Measurements from ENCODE around the gene NSMCE1.

NSMCE1 gene

GRCh38 chr16:27239026-27239425 is 29.5 kb downstream of the NSMCE1 start:
- H3K4me2 ChIP-seq (ENCODE audit: low read length), result no peak overlapping the region
- H2AK5ac ChIP-seq (ENCODE audit: low read length), result no peak overlapping the region
- H3K4ac ChIP-seq (ENCODE audit: low read depth, low read length), result no peak overlapping the region
- no peak overlapping the region for H3K9ac ChIP-seq (ENCODE audit: low read length)
- H3K4me3 ChIP-seq (ENCODE audit: low read depth, low read length), result no peak overlapping the region
- H4K91ac ChIP-seq (ENCODE audit: low read depth, low read length), result no peak overlapping the region
- H3K79me1 ChIP-seq (ENCODE audit: low read length), result peaks cover 4% of the 10 kb centered on the region
- H3K23ac ChIP-seq (ENCODE audit: low read length), result no peak overlapping the region
- DNase-seq, result no peak
- WGBS (ENCODE audit: extremely low coverage, insufficient coverage, insufficient read length), result no CpG with 5 or more reads among the region's 5 CpGs
- no peak overlapping the region for H4K12ac ChIP-seq (ENCODE audit: low read depth, low read length)
- H3K27me3 ChIP-seq (ENCODE audit: insufficient read depth, low read length), result no peaks in the 10 kb centered on the region
- no peaks in the 10 kb centered on the region for H3K36me3 ChIP-seq (ENCODE audit: control insufficient read depth in 1 of 2, insufficient read depth in 2 of 2, low read length in 2 of 2)
- H3K9me3 ChIP-seq (ENCODE audit: insufficient read depth, low read depth, low read length), result peaks cover 3% of the 10 kb centered on the region
- no peak overlapping the region for H2AFZ ChIP-seq (ENCODE audit: insufficient read depth, low read length, poor library complexity)
- no peak overlapping the region for H4K8ac ChIP-seq (ENCODE audit: low read depth, low read length)
- no peak overlapping the region for H3K18ac ChIP-seq (ENCODE audit: low read length)
- H3K4me1 ChIP-seq (ENCODE audit: control insufficient read depth in 1 of 2, insufficient read depth in 2 of 2, low read length in 2 of 2), result peaks cover 16 to 22% of the 10 kb centered on the region in 2 experiments
- H2BK12ac ChIP-seq (ENCODE audit: low read length), result no peak overlapping the region
- no peak overlapping the region for H2BK120ac ChIP-seq (ENCODE audit: insufficient read depth, low read length, poor library complexity)
- H2BK5ac ChIP-seq (ENCODE audit: low read depth, low read length, poor library complexity), result no peak overlapping the region
- no peaks in the 10 kb centered on the region for H3K79me2 ChIP-seq (ENCODE audit: control insufficient read depth, insufficient read depth, low read length, poor library complexity)
- H3K14ac ChIP-seq (ENCODE audit: low read length), result no peak overlapping the region
- no peak overlapping the region for H3K27ac ChIP-seq (ENCODE audit: low read depth, low read length)

GRCh38 chr16:27238591-27238990 is 30.0 kb downstream of the NSMCE1 start:
- no peak overlapping the region for H2BK5ac ChIP-seq (ENCODE audit: low read depth, low read length, poor library complexity)
- no peak overlapping the region for H3K27ac ChIP-seq (ENCODE audit: low read depth, low read length)
- peaks cover 3% of the 10 kb centered on the region for H3K9me3 ChIP-seq (ENCODE audit: insufficient read depth, low read depth, low read length)
- H2AK5ac ChIP-seq (ENCODE audit: low read length), result no peak overlapping the region
- H3K36me3 ChIP-seq (ENCODE audit: control insufficient read depth in 1 of 2, insufficient read depth in 2 of 2, low read length in 2 of 2), result no peaks in the 10 kb centered on the region
- no peak overlapping the region for H3K18ac ChIP-seq (ENCODE audit: low read length)
- DNase-seq, result no peak
- H3K79me1 ChIP-seq (ENCODE audit: low read length), result peaks cover 4% of the 10 kb centered on the region
- no peak overlapping the region for H3K4ac ChIP-seq (ENCODE audit: low read depth, low read length)
- H2BK12ac ChIP-seq (ENCODE audit: low read length), result no peak overlapping the region
- H2AFZ ChIP-seq (ENCODE audit: insufficient read depth, low read length, poor library complexity), result no peak overlapping the region
- no peaks in the 10 kb centered on the region for H3K79me2 ChIP-seq (ENCODE audit: control insufficient read depth, insufficient read depth, low read length, poor library complexity)
- no peak overlapping the region for H3K4me2 ChIP-seq (ENCODE audit: low read length)
- H3K14ac ChIP-seq (ENCODE audit: low read length), result no peak overlapping the region
- no CpG with 5 or more reads among the region's 2 CpGs for WGBS (ENCODE audit: extremely low coverage, insufficient coverage, insufficient read length)
- H4K91ac ChIP-seq (ENCODE audit: low read depth, low read length), result no peak overlapping the region
- H3K9ac ChIP-seq (ENCODE audit: low read length), result no peak overlapping the region
- no peaks in the 10 kb centered on the region for H3K27me3 ChIP-seq (ENCODE audit: insufficient read depth, low read length)
- no peak overlapping the region for H4K12ac ChIP-seq (ENCODE audit: low read depth, low read length)
- H3K4me3 ChIP-seq (ENCODE audit: low read depth, low read length), result no peak overlapping the region
- no peak overlapping the region for H2BK120ac ChIP-seq (ENCODE audit: insufficient read depth, low read length, poor library complexity)
- H3K23ac ChIP-seq (ENCODE audit: low read length), result no peak overlapping the region
- H3K4me1 ChIP-seq (ENCODE audit: control insufficient read depth in 1 of 2, insufficient read depth in 2 of 2, low read length in 2 of 2), result peaks cover 16 to 22% of the 10 kb centered on the region in 2 experiments
- no peak overlapping the region for H4K8ac ChIP-seq (ENCODE audit: low read depth, low read length)

GRCh38 chr16:27238016-27238587 is 30.5 kb downstream of the NSMCE1 start:
- H3K14ac ChIP-seq (ENCODE audit: low read length), result no peak overlapping the region
- H2BK5ac ChIP-seq (ENCODE audit: low read depth, low read length, poor library complexity), result no peak overlapping the region
- H3K4me2 ChIP-seq (ENCODE audit: low read length), result no peak overlapping the region
- H4K91ac ChIP-seq (ENCODE audit: low read depth, low read length), result no peak overlapping the region
- H3K79me2 ChIP-seq (ENCODE audit: control insufficient read depth, insufficient read depth, low read length, poor library complexity), result no peaks in the 10 kb centered on the region
- no peak overlapping the region for H2AFZ ChIP-seq (ENCODE audit: insufficient read depth, low read length, poor library complexity)
- no peak overlapping the region for H3K18ac ChIP-seq (ENCODE audit: low read length)
- no peak overlapping the region for H2BK120ac ChIP-seq (ENCODE audit: insufficient read depth, low read length, poor library complexity)
- H3K9me3 ChIP-seq (ENCODE audit: insufficient read depth, low read depth, low read length), result peaks cover 3% of the 10 kb centered on the region
- no peak for DNase-seq
- H4K8ac ChIP-seq (ENCODE audit: low read depth, low read length), result no peak overlapping the region
- H3K4me3 ChIP-seq (ENCODE audit: low read depth, low read length), result no peak overlapping the region
- no peak overlapping the region for H3K23ac ChIP-seq (ENCODE audit: low read length)
- H3K4ac ChIP-seq (ENCODE audit: low read depth, low read length), result no peak overlapping the region
- H2BK12ac ChIP-seq (ENCODE audit: low read length), result no peak overlapping the region
- H3K27me3 ChIP-seq (ENCODE audit: insufficient read depth, low read length), result no peaks in the 10 kb centered on the region
- no CpG with 5 or more reads among the region's 16 CpGs for WGBS (ENCODE audit: extremely low coverage, insufficient coverage, insufficient read length)
- peaks cover 4% of the 10 kb centered on the region for H3K79me1 ChIP-seq (ENCODE audit: low read length)
- H3K9ac ChIP-seq (ENCODE audit: low read length), result no peak overlapping the region
- H4K12ac ChIP-seq (ENCODE audit: low read depth, low read length), result no peak overlapping the region
- no peak overlapping the region for H3K27ac ChIP-seq (ENCODE audit: low read depth, low read length)
- H2AK5ac ChIP-seq (ENCODE audit: low read length), result no peak overlapping the region
- peaks cover 16 to 19% of the 10 kb centered on the region in 2 experiments for H3K4me1 ChIP-seq (ENCODE audit: control insufficient read depth in 1 of 2, insufficient read depth in 2 of 2, low read length in 2 of 2)
- H3K36me3 ChIP-seq (ENCODE audit: control insufficient read depth in 1 of 2, insufficient read depth in 2 of 2, low read length in 2 of 2), result no peaks in the 10 kb centered on the region

DNA sequence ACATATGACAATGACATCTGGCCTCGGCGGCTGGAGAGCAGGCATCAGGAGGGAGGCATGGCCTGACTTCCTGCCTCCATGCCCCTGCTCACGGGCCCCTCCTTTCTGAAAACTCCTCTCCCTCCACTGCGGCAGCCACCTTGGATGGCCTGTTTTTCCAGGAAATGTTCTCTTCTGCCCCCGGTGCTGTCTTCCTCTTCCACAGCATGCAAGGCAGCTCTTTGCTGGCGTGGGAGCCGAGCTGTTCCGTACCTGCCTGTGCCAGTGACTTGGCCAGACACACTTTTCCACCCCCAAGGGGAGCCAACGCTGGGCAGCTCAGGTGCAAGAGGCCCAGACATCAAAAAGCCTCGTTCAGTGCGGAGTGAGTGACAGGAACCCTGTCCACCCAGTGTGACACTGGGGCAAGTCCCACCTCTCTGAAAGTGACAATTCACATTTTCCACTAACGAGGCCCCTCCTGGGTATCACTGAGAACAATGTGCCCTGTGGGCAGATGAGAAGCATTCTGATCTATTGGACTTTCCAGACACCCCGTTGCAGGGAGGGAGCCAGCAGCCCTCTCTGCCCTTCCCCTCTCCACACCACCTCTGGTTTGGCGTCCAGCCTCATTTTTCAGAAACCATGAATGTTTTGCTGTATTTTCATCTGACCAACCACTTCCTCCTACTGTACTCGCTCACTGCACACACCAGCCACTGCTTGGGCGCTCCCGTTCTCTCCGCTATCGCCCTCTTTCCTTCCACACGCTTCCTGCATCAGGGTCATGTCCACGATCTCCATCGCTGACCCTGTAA is 31.2 kb downstream of the NSMCE1 start:
- Histone ChIP-seq H2BK12ac (ENCODE audit: low read length) (peak overlapping the region; percentile 33), H3K4me2 (ENCODE audit: low read length) (no peak overlapping the region), H3K23ac (ENCODE audit: low read length) (no peak overlapping the region), H4K8ac (ENCODE audit: low read depth, low read length) (peak overlapping the region; percentile 36), H4K12ac (ENCODE audit: low read depth, low read length) (peak overlapping the region; percentile 20), H3K4ac (ENCODE audit: low read depth, low read length) (no peak overlapping the region), H3K4me1 (ENCODE audit: control insufficient read depth in 1 of 2, insufficient read depth in 2 of 2, low read length in 2 of 2) (peaks cover 13 to 19% of the 10 kb centered on the region in 2 experiments), H3K27me3 (ENCODE audit: insufficient read depth, low read length) (no peaks in the 10 kb centered on the region), H2BK120ac (ENCODE audit: insufficient read depth, low read length, poor library complexity) (no peak overlapping the region), H2BK5ac (ENCODE audit: low read depth, low read length, poor library complexity) (no peak overlapping the region), H2AFZ (ENCODE audit: insufficient read depth, low read length, poor library complexity) (no peak overlapping the region), H3K18ac (ENCODE audit: low read length) (no peak overlapping the region), H3K9me3 (ENCODE audit: insufficient read depth, low read depth, low read length) (peaks cover 3% of the 10 kb centered on the region), H4K91ac (ENCODE audit: low read depth, low read length) (no peak overlapping the region), H3K4me3 (ENCODE audit: low read depth, low read length) (no peak overlapping the region), H3K36me3 (ENCODE audit: control insufficient read depth in 1 of 2, insufficient read depth in 2 of 2, low read length in 2 of 2) (no peaks in the 10 kb centered on the region), H3K9ac (ENCODE audit: low read length) (no peak overlapping the region), H2AK5ac (ENCODE audit: low read length) (no peak overlapping the region), H3K79me2 (ENCODE audit: control insufficient read depth, insufficient read depth, low read length, poor library complexity) (no peaks in the 10 kb centered on the region), H3K27ac (ENCODE audit: low read depth, low read length) (no peak overlapping the region), H3K79me1 (ENCODE audit: low read length) (peaks cover 4% of the 10 kb centered on the region), H3K14ac (ENCODE audit: low read length) (peak overlapping the region; percentile 30)
- no CpG with 5 or more reads among the region's 22 CpGs for WGBS (ENCODE audit: extremely low coverage, insufficient coverage, insufficient read length)
- peak in 1 of 2 donors; percentile 64 for DNase-seq
